ENCODE measurements around the gene ARL8B. TPM values are rescaled to one million over a fixed set of nuclear protein-coding genes. Genes with fewer than 3 reads are reported as not detected.

The ARL8B gene
- total and polyA plus RNA-seq, 9 of the 15 experiments (the other 6 are each of a cell fraction or from before 2014, with no cell fraction given): 28.5 to 99.4 (median 77.2) TPM

DNA sequence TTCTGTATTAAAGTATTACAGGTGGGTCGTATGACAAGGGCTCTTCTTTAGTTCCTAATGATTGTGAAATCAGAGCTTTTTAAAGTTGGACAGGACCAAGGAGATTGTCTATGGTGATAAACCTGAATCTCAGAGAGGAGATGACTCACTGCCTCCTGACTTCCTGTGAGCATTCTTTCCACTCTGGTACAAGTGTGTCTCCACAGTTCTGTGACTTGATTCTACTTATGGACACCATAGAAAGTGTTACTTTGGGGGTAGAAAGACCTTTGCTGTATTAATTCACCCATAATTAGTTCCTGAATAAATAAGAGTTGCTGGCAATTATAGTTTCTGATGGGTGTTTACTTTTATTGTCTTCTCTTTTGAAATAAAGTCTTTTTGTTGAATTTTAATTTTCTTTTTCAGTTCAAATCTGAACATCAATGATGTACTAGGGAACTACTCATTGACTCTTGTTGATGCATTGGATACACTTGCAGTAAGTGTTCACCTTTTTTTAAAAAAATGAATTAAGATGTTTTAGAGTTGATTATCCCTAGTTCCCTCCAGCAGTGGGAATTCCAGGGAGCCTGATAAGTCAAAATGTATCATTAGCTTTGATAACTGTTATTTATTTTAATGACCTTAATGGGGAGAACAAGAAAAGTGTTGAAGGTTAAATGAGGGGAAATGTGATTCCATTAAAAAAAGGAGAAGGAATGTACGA is 72.9 kb downstream of the ARL8B start (continued):
- TF ChIP-seq, protein P1, sequence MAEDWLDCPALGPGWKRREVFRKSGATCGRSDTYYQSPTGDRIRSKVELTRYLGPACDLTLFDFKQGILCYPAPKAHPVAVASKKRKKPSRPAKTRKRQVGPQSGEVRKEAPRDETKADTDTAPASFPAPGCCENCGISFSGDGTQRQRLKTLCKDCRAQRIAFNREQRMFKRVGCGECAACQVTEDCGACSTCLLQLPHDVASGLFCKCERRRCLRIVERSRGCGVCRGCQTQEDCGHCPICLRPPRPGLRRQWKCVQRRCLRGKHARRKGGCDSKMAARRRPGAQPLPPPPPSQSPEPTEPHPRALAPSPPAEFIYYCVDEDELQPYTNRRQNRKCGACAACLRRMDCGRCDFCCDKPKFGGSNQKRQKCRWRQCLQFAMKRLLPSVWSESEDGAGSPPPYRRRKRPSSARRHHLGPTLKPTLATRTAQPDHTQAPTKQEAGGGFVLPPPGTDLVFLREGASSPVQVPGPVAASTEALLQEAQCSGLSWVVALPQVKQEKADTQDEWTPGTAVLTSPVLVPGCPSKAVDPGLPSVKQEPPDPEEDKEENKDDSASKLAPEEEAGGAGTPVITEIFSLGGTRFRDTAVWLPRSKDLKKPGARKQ (CRISPR knock-in tag; IDR thresholded peaks at IDR 0.05): peak; percentile 71; the same call in 1 of the 2 replicates
- TF ChIP-seq CTBP1 (IDR thresholded peaks at IDR 0.05; ENCODE audit: borderline replicate concordance) (peak; percentile 90), ETV1 (tag; conservative IDR thresholded peaks at IDR 0.05; ENCODE audit: low read depth) (peak; percentile 98), SMC3 (conservative IDR thresholded peaks at IDR 0.05; ENCODE audit: insufficient read depth, low read depth, low read length) (no peak), L3MBTL2 (IDR thresholded peaks at IDR 0.05) (peak; percentile 10; the same call in 1 of the 2 replicates), JUND (IDR thresholded peaks at IDR 0.05; ENCODE audit: borderline replicate concordance, low read depth, low read length) (peak; percentile 100), JUND (tag; IDR thresholded peaks at IDR 0.05; ENCODE audit: borderline replicate concordance, low read depth, low read length) (peak; percentile 99), ZNF239 (CRISPR knock-in tag; IDR thresholded peaks at IDR 0.05) (peak; percentile 51), ZNF224 (CRISPR knock-in tag; IDR thresholded peaks at IDR 0.05) (no peak), ZSCAN32 (CRISPR knock-in tag; IDR thresholded peaks at IDR 0.05) (no peak), TOE1 (IDR thresholded peaks at IDR 0.05; ENCODE audit: borderline replicate concordance) (peak; percentile 82; the same call in 1 of the 2 replicates), TOE1 (CRISPR knock-in tag; IDR thresholded peaks at IDR 0.05; ENCODE audit: borderline replicate concordance, low read depth) (no peak), GATAD2B (IDR thresholded peaks at IDR 0.05; ENCODE audit: borderline replicate concordance) (peak; percentile 59), U2AF2 (optimal IDR thresholded peaks at IDR 0.05; ENCODE audit: low read depth, low read length) (no peak), MEIS2 (IDR thresholded peaks at IDR 0.05; ENCODE audit: partially characterized antibody) (peak; percentile 39), TCF7L2 (IDR thresholded peaks at IDR 0.05; ENCODE audit: low read depth, low read length) (no peak), NRF1 (conservative IDR thresholded peaks at IDR 0.05 in 1 of 2, IDR thresholded peaks at IDR 0.05 in 1 of 2) (0 out of 4 replicates have a peak, but pooled peaks of 1 of the 2 experiments have one; percentile 23), DIDO1 (tag; IDR thresholded peaks at IDR 0.05; ENCODE audit: low read depth) (no peak), JUN (IDR thresholded peaks at IDR 0.05; ENCODE audit: borderline replicate concordance, low read depth, low read length) (peak; percentile 98), JUN (CRISPR knock-in tag; IDR thresholded peaks at IDR 0.05; ENCODE audit: borderline replicate concordance) (0 out of 2 replicates have a peak, but pooled peaks have one; percentile 22)
- TF ChIP-seq, protein P2, sequence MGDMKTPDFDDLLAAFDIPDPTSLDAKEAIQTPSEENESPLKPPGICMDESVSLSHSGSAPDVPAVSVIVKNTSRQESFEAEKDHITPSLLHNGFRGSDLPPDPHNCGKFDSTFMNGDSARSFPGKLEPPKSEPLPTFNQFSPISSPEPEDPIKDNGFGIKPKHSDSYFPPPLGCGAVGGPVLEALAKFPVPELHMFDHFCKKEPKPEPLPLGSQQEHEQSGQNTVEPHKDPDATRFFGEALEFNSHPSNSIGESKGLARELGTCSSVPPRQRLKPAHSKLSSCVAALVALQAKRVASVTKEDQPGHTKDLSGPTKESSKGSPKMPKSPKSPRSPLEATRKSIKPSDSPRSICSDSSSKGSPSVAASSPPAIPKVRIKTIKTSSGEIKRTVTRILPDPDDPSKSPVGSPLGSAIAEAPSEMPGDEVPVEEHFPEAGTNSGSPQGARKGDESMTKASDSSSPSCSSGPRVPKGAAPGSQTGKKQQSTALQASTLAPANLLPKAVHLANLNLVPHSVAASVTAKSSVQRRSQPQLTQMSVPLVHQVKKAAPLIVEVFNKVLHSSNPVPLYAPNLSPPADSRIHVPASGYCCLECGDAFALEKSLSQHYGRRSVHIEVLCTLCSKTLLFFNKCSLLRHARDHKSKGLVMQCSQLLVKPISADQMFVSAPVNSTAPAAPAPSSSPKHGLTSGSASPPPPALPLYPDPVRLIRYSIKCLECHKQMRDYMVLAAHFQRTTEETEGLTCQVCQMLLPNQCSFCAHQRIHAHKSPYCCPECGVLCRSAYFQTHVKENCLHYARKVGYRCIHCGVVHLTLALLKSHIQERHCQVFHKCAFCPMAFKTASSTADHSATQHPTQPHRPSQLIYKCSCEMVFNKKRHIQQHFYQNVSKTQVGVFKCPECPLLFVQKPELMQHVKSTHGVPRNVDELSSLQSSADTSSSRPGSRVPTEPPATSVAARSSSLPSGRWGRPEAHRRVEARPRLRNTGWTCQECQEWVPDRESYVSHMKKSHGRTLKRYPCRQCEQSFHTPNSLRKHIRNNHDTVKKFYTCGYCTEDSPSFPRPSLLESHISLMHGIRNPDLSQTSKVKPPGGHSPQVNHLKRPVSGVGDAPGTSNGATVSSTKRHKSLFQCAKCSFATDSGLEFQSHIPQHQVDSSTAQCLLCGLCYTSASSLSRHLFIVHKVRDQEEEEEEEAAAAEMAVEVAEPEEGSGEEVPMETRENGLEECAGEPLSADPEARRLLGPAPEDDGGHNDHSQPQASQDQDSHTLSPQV (IDR thresholded peaks at IDR 0.05): peak; percentile 73; the same call in 1 of the 2 replicates
- TF ChIP-seq, protein P3, sequence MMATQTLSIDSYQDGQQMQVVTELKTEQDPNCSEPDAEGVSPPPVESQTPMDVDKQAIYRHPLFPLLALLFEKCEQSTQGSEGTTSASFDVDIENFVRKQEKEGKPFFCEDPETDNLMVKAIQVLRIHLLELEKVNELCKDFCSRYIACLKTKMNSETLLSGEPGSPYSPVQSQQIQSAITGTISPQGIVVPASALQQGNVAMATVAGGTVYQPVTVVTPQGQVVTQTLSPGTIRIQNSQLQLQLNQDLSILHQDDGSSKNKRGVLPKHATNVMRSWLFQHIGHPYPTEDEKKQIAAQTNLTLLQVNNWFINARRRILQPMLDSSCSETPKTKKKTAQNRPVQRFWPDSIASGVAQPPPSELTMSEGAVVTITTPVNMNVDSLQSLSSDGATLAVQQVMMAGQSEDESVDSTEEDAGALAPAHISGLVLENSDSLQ (IDR thresholded peaks at IDR 0.05): 0 out of 2 replicates have a peak, but pooled peaks have one; percentile 25

Data from K562 (cell line).